Epidermal melanocyte (primary cell): ENCODE data around the gene FABP6.
"Not testable (repeated sequence)": the region's sequence is repeated elsewhere in the genome, so short reads cannot be mapped to it uniquely, and the experiment has no call there.

Source experiments
- DNase-seq: peaks from one replicate; pipeline ENCODE4 v3.0.0; 2011; ENCODE audit warnings: low spot score; ENCODE audit not compliant: insufficient read length

The FABP6 gene

GRCh38 chr5:160229190-160229742 lies at the start of gene FABP6:
TSS of gene FABP6 (plus strand) at chr5:160229506. CDS start at chr5:160229558, 52 bp downstream.
- DNase-seq = no peak

GRCh38 chr5:160180931-160181330 lies 48.4 kb upstream of the FABP6 start:
- no peak for DNase-seq

GRCh38 chr5:160181965-160182622 lies 47.2 kb upstream of the FABP6 start:
- DNase-seq = no peak

GRCh38 chr5:160183075-160183474 lies 46.2 kb upstream of the FABP6 start:
- DNase-seq = no peak

GRCh38 chr5:160185626-160186360 lies 43.5 kb upstream of the FABP6 start:
- no peak for DNase-seq

GRCh38 chr5:160186480-160186879 lies 42.8 kb upstream of the FABP6 start:
- DNase-seq = no peak

GRCh38 chr5:160187091-160187490 lies 42.2 kb upstream of the FABP6 start:
- DNase-seq = no peak

- peak; percentile 59 for DNase-seq
Observed at GRCh38 chr5:160188141-160189015, 40.9 kb upstream of the FABP6 start.

GRCh38 chr5:160192424-160192823 lies 36.9 kb upstream of the FABP6 start:
- no peak for DNase-seq

- DNase-seq = not testable (repeated sequence)
Observed at GRCh38 chr5:160193076-160193475, 36.2 kb upstream of the FABP6 start.

- DNase-seq = not testable (repeated sequence)
Observed at GRCh38 chr5:160193790-160194189, 35.5 kb upstream of the FABP6 start.

GRCh38 chr5:160197341-160198144 lies 31.8 kb upstream of the FABP6 start:
- DNase-seq = no peak

GRCh38 chr5:160198146-160198545 lies 31.2 kb upstream of the FABP6 start:
- no peak for DNase-seq

GRCh38 chr5:160198841-160199409 lies 30.4 kb upstream of the FABP6 start:
- no peak for DNase-seq

- DNase-seq = peak; percentile 82
Observed at GRCh38 chr5:160199410-160199911, 29.8 kb upstream of the FABP6 start.

- no peak for DNase-seq
Observed at GRCh38 chr5:160207061-160207460, 22.2 kb upstream of the FABP6 start.

GRCh38 chr5:160209917-160210316 lies 19.4 kb upstream of the FABP6 start:
- DNase-seq = no peak

- DNase-seq = no peak
Observed at GRCh38 chr5:160210606-160211005, 18.7 kb upstream of the FABP6 start.

GRCh38 chr5:160211352-160211751 lies 18.0 kb upstream of the FABP6 start:
- no peak for DNase-seq

- DNase-seq = no peak
Observed at GRCh38 chr5:160213537-160213936, 15.8 kb upstream of the FABP6 start.
